A172 (cell line): ENCODE data around the gene PLXNA2. TPM values are rescaled to one million over a fixed set of nuclear protein-coding genes. Genes with fewer than 3 reads are reported as not detected.

Experiments used
- DNase-seq: peaks from one replicate; pipeline ENCODE4 v3.0.0-alpha.2; 2015; ENCODE audit warnings: low spot score
- total RNA-seq: library from RNA; depleted of rRNA; stranded (reverse); fragments of >200 nt; shearing (Covaris generic); gene quantifications from 2 replicates; pipeline ENCODE4 v1.2.3, GENCODE V29; 2014

Gene PLXNA2
- total RNA-seq, 1 experiment from 2014 or later, result 15.8 TPM

DNA sequence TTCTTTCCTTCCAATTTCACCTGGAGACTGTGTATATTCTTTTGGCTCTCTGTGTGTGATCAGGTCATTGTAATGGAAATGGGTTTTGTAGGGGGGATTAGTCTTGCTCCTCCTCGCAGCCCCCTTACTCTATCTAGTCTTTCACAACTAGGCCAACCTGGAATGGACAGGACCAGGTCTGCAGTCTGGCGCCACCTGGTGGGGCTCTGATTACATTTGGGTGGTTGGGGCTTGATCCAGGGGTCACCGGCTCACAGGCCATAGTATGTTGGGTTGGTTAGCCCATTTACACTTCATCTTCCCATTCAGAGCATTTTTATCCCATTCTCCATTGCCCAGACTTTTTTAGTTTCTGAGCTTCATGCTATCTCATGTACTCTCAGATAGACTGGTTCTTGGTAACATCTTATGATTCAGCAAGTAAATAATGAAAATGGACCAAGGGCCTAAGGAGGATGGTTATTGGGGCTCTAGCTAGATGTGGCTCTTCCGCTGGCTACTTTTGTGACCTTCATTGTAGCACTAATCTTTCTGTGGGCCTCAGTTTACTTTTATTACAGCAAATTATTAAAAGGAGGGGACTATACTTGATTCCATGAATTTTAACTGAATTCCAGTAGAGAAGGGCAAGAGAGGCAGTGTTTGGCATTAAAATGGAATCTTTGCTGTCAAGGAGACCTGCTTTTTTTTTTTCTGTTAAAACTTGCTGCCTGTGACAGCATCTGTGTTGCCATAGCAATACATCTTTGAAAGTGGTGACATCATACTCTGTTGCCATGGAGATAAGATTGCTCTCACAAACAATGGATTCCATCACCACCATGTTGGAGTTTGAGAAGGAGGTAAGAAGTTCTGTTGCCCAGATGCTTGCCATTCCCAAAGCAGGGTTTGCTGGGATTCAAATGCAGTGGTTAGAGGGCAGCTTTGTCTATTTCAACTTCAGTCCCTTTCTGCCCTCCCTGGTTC lies 150.1 kb downstream of the PLXNA2 start:
- DNase-seq, result peak; percentile 65

DNA sequence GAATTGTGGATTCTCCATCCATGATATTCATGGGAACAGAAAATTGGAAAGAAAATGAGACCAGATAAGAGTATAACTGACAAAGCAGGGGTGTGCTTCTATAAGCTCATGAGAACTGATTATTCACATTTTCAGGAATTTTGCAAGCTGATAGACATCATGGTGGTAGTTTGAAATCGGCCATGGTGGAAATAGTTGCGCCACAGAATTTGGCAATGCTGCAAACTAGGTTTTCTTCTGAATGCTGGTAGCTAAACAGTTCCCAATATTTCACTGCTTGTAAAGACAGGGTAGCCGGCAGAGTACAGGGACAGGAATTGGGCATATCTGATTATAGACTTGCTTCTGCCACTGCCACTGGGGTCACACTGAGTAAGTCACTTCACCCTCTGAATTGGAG lies 151.1 kb downstream of the PLXNA2 start:
- no peak for DNase-seq

DNA sequence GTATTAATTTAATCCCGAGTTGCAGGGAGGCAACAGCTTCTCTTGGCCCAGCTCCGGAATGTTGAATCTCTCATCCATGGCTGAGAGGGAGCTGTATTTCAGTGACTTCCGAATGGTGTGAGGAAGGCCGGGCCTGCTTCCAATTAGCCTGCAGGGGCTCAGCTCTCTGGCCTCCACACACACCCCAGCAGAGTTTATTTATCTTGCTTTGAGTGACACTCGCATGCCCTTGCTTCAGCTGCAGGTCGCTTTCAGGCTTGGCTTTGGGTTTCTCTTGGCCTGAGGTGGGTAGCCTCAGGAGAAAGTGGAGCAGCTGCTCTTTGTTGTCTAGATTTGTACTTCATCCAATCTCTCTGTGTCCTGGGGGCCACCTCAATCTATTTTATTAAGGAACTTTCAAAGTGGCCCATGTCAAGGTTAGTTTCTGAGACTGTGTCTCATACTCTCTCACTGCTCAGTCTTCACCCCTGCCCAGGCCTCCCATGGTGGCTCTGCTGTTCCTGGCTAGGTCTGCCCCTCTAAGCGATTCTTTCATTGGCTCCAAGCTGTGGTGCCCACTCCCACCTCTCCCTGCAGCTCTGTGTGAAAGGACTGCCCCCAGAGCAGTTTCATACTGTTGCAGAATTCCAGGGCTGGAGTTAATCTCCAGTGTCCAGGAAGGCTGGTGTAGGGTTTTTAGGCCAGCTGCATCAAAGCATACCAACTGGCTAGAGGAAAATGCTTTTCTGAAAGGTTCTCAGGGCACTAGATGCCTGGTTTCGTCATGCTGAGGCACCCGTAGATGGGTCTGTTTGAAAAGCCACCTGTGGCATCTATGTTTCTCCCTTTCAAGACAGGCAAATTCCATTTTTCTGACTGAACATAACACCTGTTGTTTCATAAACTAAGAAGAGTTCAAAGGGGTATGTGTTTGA lies 153.5 kb downstream of the PLXNA2 start:
- no peak for DNase-seq

DNA sequence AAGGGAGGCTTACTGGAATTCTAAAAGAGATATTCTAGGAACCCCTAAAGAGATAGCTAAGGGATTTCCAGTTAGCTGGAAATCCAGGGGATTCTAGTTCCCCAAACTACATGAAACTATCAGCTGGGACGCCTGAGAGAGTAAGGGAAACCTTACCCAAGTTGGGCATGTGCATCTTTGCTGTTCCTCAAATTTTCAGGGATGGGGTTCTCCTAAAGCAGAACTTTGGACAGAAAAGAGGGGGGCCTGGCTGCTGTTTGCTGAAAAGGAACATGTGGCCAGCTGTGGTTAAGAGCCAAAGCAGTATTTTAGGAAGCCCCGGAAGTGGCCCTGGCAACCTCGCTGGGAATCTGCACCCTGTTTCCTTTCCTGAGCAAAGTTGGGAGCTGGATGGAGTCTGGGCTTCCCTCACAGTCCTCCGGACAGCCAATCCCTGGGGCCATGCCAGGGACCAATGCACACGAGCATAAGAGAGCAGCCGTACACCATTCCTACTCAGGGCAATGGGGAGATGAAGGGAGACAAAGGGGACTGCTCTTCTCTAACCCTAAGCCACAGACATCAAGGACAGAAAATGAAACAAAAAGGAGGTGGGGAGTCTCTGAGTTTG lies 154.3 kb downstream of the PLXNA2 start:
- DNase-seq, result no peak

DNA sequence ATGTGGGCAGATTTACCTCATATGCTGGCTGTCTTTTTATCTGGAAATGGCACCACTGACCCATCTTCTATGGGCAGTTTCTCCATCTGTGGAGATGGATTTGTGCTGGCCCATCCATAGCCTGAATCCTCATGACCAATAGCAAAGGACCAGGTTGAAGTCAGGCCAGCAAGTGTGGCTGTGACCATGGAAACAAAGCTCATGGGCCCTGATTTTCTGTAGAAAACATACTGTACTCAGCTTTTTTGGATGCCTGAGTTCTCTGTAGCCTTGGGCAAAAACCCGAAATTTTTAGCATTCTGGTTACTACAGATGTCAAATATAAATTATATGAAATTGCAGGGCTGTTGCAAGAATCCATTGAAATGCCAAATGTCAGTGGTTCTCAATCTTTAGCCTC lies 155.0 kb downstream of the PLXNA2 start:
- DNase-seq, result no peak

- no peak for DNase-seq
These were observed 155.9 kb downstream of the PLXNA2 start for GRCh38 chr1:208088319-208088718.

GRCh38 chr1:208085655-208086515 lies 158.3 kb downstream of the PLXNA2 start:
- no peak for DNase-seq

GRCh38 chr1:208084764-208085163 lies 159.4 kb downstream of the PLXNA2 start:
- DNase-seq, result no peak

DNA sequence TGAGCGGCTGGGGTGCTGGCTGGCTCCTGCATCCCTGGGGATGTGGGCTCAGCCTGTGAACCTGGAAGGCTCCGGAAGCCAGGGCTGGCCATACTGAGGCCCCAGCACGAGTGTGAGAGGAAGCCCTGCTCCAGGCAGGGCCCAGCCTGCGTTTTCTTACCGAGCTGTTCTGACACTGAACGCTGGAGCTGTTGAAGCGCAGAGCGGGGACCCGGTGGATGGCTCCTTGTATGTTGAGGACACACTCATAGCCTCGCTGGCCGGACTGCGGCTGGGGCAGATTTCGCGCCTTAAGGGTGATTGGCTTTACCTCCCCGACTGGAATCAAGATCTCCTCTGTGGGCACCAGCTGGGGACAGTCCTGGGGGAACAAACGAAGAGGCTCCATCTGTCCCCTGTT lies 160.0 kb downstream of the PLXNA2 start:
- no peak for DNase-seq

GRCh38 chr1:208083715-208084085 lies 160.5 kb downstream of the PLXNA2 start:
- no peak for DNase-seq

DNA sequence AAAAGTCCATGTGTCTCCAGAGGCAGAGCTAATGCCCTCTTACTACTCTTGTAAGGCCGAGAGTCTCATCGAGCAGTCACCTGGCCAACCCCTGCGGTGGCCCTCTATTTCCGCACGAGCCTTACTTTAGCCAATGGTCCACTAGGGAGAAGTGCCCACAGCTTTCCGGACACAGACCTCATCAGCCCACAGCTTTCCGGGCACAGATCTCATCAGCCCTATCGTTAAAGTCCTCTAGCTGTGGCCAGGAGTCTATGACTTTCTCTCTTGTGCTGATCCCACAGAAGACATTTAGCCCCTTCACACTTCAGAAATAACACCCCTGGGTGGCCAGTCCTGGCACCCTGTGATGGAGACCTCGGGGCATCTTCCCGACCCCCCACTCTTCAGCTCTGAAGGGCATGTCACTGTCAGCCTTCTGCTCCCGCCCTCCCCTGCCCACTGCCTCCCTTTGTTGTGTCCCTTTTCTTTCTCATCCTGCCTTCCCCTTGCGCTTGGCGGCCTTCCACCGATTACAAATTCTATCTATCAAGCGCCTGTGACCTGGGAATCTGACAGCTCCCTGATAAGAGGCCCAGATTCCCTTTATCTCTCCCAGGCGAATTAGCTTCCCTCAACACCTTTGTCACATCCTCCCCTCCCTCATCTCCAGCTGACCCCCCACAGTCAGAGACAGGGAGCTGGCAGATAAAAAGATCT lies 161.0 kb downstream of the PLXNA2 start:
- no peak for DNase-seq

DNA sequence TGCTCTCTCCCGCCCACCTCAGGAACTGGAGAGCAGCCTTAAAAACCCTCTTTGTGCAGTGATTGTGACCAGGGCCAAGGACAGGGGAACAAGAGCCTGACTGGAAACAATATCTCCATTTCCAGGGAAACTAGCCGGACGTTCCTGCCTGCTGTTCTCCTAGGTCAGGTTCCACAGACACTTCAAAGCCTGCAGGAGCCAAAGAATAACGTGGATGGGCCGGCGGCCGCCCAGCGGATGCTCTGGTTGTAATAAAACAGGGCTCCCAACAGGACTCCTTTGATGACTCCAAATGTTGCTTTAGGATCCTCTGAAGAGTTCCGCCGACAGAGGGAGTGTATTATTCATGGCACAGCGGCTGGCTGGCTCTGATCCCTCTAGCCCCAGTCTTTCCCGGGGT lies 162.2 kb downstream of the PLXNA2 start:
- no peak for DNase-seq

DNA sequence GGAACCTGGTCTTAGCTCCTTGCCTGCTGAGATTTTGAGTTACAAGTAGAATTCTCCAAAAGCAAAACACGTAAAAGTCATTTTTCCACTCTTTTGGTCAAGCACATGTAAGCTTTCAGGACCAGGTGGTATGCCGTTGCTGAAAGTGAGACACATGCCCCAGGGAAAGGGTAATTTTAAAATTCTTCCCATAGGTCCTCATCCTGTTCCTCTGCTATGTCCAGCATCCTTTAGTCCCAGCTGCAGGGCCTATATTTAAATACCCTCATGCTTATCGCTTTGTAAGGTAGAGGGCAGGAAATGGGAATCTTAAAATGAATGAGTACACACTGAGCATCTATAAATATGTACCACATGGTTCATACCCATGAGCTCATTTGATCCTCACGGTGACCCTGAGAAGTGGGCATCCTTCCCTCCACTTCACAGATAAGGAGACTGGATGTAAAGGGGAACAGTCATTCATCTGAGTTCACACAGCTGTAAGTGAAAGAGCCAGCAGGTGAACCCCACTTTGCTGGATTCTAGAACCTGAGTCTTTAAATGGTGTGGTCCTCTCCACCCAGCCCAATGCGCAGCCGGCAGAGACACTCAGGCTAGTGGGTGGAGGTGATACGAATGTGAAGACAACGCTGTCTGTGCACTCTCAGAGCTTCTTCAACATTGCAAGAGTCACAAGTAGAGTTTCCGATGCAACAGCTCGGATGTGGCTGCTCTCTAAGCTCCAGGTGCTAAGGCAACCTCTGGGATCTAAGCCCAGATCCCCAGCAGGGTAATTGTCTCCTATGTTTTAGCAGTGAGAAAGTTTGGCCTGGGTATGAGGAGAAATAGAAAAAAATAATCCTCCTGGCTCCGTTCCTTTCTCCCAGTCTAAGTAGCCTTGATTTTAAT lies 163.5 kb downstream of the PLXNA2 start:
- DNase-seq, result no peak

DNA sequence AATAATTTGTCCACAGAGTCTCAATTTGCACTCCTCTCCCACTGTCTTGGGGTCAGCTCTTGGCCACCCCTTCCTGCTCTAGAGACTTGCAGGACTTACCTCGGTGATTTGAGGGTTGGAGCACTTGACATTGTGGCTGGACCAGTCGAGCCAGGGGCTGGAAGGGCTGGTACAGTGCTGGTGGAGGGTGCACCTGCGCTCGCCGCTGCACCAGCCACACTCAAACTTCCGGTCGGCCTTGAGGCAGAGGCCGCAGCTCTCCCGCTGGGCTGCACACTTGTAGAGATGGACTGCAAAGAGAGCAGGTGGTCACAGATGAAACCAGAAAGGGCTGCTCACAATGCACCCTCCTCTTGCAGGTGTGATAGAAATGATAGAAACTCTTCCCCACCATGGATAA lies 165.0 kb downstream of the PLXNA2 start:
- no peak for DNase-seq

DNA sequence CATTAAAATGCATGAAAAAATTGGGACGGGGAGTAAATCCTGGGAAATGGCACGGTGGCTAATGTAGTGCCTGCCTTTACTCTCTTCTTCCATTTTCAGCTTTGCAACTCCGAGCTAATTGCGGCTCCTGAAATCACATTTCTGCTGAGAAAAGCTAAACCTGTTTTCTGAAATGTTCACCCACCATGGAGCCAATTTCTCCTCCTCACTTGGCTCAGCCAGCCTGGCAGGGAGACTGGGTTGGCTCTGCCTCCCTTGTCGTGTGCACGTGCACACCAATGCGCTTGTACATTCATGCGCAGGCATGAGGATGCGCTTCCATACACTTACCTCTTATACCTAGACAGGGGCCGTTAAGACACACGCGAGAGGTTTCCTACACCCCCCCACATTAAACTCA lies 165.4 kb downstream of the PLXNA2 start:
- no peak for DNase-seq

GRCh38 chr1:208077232-208078075 lies 166.7 kb downstream of the PLXNA2 start:
- DNase-seq, result no peak

- DNase-seq, result no peak
These were observed 169.8 kb downstream of the PLXNA2 start for GRCh38 chr1:208074353-208074752.

DNA sequence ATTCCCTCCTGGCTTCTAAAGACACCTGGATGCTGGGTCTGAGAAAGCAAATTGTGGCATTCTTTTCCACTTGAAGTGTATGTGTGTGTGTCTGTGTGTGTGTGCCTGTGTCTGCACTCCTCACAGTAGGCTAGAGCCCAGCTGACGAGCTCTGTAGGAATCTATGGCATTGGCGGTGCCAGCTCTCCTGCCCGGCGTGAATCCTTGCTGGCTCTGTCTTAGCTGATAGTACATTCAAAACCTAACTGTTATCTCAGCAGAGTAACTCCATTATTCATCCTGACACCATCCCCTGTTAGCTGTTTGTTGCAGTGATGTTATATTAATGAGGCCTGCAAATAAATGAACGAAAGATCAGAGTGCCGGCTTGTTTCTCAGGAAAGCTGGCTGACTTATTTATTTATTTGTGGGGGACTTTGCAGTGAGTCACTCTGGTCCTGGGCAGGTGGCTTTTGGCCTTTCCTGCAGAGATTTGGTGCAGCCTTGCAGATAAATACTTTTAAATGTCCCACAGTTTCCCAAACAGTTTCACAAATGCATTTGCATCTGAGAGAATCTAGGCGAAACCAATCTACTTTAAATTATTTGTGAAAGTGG lies 172.7 kb downstream of the PLXNA2 start:
- DNase-seq, result peak; percentile 83
